Omental fat pad (tissue), 4 donors: ENCODE results near the gene AUTS2. TPM values are rescaled to one million over a fixed set of nuclear protein-coding genes. Genes with fewer than 3 reads are reported as not detected.

Source experiments
- ATAC-seq: fragments of 150-250 bp; one replicate; pipeline ENCODE4 v1.9.1; 2016; ENCODE audit warnings: mild to moderate bottlenecking, moderate library complexity; ENCODE audit not compliant: low FRiP score
- DNase-seq: peaks from one replicate; pipeline ENCODE4 v3.0.0-alpha.2; 2019; ENCODE audit warnings: low spot score
- CTCF ChIP-seq, 3 donors: fragments of 450-650 bp; IDR thresholded peaks; one replicate each; pipeline ENCODE4 v1.5.1; 2016 to 2017; ENCODE audit warnings: antibody characterized with exemption in 3 of 3, mild to moderate bottlenecking in 3 of 3, moderate library complexity in 2 of 3
- total RNA-seq, 4 donors: library from RNA; depleted of rRNA; stranded (reverse); fragments of >200 nt; gene quantifications; one replicate each; pipeline ENCODE4 v1.1.0, GENCODE V29; 2016

The AUTS2 gene
- total RNA-seq, 4 donors from 2014 or later, result 13.2 to 27.0 (median 21.2) TPM

DNA sequence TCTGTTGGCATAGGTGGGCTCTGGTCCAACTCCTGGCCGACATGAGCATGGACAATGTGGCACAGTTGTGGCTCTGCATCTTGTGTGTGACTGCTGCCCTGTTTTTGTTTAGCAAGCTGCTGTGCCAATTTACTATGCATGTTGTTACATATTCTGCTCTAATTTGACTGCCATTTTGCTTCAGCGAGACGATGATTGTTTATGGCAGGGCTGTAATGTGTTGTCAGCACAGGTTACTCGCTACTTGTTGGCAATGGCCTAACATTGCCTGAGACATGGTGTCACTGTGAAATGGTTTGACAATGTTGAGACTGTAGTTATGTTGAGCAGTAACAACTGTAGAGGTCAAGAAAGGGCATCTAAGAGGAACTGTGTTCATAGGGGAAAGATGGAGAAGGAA is 659.6 kb downstream of the AUTS2 start:
- TF ChIP-seq CTCF (IDR thresholded peaks at IDR 0.05), result no peak
- no peak for ATAC-seq
- no peak for DNase-seq

GRCh38 chr7:70259502-70259901 is 661.2 kb downstream of the AUTS2 start:
- ATAC-seq (no peak), DNase-seq (no peak)
- no peak for TF ChIP-seq CTCF (IDR thresholded peaks at IDR 0.05)

DNA sequence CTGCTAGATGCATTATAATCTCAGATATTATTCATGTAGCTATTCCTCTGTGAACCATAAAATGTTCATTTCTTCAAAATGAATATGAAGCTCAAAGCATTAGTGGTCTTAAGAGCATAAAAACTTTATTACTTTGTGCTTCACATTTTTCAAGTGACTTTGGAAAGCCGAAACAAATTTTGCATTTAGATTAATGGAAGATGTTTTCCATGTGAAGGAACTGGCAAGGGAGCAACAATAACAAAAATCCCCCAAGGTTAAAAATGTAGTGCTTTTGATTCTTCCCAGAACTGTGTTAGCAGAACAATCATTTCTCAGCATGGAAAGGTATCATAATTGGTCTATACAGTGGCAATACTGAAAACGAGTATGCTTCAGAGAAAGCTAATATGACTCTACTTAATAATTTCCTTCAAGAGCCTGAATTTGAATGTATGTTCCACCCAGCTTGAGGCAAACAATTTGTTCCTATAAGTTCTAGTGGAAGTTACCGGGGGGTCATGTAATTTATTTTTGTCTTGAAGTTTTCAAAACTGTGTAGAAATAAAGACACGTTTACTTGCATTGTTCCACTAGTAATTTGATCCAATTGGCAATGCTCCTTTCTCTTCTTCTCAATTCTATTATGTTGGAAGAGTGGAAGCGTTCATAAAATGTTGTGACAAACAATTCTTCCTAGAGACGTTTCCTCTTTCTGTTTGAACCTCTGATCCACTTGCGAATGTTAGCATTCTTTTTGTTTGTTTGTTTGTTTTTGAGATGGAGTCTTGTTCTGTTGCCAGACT is 665.4 kb downstream of the AUTS2 start:
- TF ChIP-seq CTCF (IDR thresholded peaks at IDR 0.05), result no peak
- ATAC-seq (no peak), DNase-seq (no peak)

GRCh38 chr7:70266186-70266585 is 667.9 kb downstream of the AUTS2 start:
- ATAC-seq, result peak; percentile 57
- DNase-seq, result no peak
- no peak for TF ChIP-seq CTCF (IDR thresholded peaks at IDR 0.05)

DNA sequence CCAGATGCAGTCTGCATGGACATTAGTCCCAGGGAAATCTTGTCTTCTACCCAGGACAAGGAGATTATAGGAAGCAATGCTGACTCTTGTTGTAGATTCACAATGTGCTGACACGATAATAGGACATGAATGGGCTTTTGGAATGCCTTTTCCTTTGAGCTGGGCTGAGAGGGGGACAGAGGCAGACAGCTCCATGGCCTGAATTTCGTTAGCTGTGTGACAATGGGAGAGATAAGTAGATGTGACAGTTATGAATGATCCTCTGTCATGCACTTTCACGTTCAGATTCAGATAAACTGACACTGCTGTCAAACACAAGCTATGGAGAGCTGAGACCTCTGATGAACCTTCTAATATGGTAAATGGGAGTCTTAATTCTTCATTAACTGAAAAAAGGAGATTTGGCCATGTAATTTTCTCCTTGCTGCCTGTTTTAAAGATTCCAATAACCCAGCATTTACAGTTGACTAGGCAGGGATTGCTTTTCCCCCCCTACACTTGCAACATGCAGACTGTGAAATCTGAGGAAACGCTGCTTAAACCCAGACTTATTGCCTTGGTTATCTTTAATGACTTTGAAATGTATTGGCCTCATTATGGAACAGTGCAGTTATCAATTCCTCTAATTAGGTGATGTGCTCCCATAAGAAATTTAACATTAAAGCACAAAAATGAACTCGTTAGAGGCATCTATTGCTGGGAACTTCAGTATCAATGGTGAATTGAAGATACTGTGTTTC is 669.3 kb downstream of the AUTS2 start:
- ATAC-seq (no peak), DNase-seq (no peak)
- no peak for TF ChIP-seq CTCF (IDR thresholded peaks at IDR 0.05)

DNA sequence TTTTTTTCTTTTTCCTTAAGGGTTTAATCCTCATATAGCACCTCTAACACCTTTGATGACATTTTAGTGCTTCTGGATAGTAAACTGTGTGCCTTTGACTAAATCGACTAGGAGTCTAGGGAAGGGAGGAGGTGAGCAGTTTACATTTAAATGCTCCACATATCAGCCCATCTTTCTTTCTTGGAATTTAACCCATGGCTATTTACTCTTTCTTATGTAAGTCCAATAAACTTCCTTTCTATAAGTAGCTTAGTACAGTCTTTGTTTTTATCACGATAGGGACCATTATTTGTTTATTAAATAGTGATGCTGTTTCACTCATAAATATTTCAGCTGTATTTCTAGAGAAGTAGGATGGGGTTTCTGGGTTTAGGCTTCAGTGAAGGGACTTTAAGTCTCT is 669.9 kb downstream of the AUTS2 start:
- TF ChIP-seq CTCF (IDR thresholded peaks at IDR 0.05), result no peak
- DNase-seq, result no peak
- ATAC-seq, result no peak

DNA sequence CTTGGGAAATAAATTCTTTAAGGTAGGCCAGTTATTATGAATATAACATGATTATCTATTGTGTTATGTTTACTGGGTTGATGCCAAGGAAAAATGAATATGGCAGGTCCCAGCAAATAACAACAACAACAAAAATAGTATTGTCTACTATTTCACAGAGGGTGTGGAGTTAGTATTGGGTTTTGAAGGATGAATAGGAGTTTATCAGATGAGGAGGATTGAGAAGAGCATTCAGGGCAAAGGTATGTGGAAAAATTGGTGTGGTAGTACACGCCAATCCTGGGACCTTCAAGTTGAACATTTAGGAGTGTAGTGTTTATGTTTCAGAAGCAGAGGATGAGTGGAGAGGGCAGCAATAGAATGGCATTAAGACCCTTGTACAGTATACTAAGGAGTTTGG is 671.9 kb downstream of the AUTS2 start:
- no peak for TF ChIP-seq CTCF (IDR thresholded peaks at IDR 0.05)
- DNase-seq (no peak), ATAC-seq (no peak)
